H9 (cell line): ENCODE data around the gene COA4. TPM values are rescaled to one million over a fixed set of nuclear protein-coding genes. Genes with fewer than 3 reads are reported as not detected.
A peak's percentile ranks its signal among the peaks of the same experiment; 100 is the strongest.

ENCODE experiments used
- DNase-seq: peaks from one replicate; pipeline ENCODE4 v3.0.0-alpha.2; 2017
- H2AFZ ChIP-seq: one replicate; pipeline ENCODE4 v1.6.1; 2013; ENCODE audit warnings: mild to moderate bottlenecking, low read length, control low read depth, moderate library complexity
- H2AK5ac ChIP-seq: 2 replicates; pipeline ENCODE4 v1.6.1; 2013; ENCODE audit warnings: low read length, control low read depth, mixed read lengths; ENCODE audit not compliant: insufficient read length
- H2BK120ac ChIP-seq: one replicate; pipeline ENCODE4 v1.6.1; 2013; ENCODE audit warnings: low read depth, mild to moderate bottlenecking, low read length, control low read depth, inconsistent platforms; ENCODE audit not compliant: poor library complexity, severe bottlenecking
- H2BK12ac ChIP-seq: 2 replicates; pipeline ENCODE4 v1.6.1; 2013; ENCODE audit warnings: low read length, control low read depth, mixed read lengths, low read depth; ENCODE audit not compliant: insufficient read length
- H2BK15ac ChIP-seq: 2 replicates; pipeline ENCODE4 v1.6.1; 2013; ENCODE audit warnings: low read depth, low read length, control low read depth
- H2BK20ac ChIP-seq: one replicate; pipeline ENCODE4 v1.6.1; 2013; ENCODE audit warnings: low read depth, mild to moderate bottlenecking, low read length, control low read depth, inconsistent platforms; ENCODE audit not compliant: poor library complexity, severe bottlenecking
- H2BK5ac ChIP-seq: 2 replicates; pipeline ENCODE4 v1.6.1; 2013; ENCODE audit warnings: low read length, control low read depth, mixed read lengths; ENCODE audit not compliant: insufficient read length
- H3K14ac ChIP-seq: 2 replicates; pipeline ENCODE4 v1.6.1; 2013; ENCODE audit warnings: low read length, control low read depth; ENCODE audit not compliant: insufficient read depth
- H3K18ac ChIP-seq: 2 replicates; pipeline ENCODE4 v1.6.1; 2013; ENCODE audit warnings: low read depth, mild to moderate bottlenecking, mixed read lengths, low read length, control low read depth; ENCODE audit not compliant: insufficient read length
- H3K23ac ChIP-seq: 2 replicates; pipeline ENCODE4 v1.6.1; 2013; ENCODE audit warnings: low read length, control low read depth, mixed read lengths, low read depth; ENCODE audit not compliant: insufficient read length
- H3K23me2 ChIP-seq: 2 replicates; pipeline ENCODE4 v1.6.1; 2013; ENCODE audit warnings: low read depth, mild to moderate bottlenecking, mixed read lengths, low read length, control low read depth; ENCODE audit not compliant: insufficient read length, poor library complexity, severe bottlenecking
- H3K27ac ChIP-seq: 2 replicates; pipeline ENCODE4 v1.5.1; 2013; ENCODE audit warnings: low read length, control low read depth, mixed read lengths, low read depth; ENCODE audit not compliant: insufficient read length
- H3K27me3 ChIP-seq: 2 replicates; pipeline ENCODE4 v1.6.1; 2013; ENCODE audit warnings: low read length, control low read depth, inconsistent platforms; ENCODE audit not compliant: insufficient read depth
- H3K4ac ChIP-seq: 2 replicates; pipeline ENCODE4 v1.6.1; 2013; ENCODE audit warnings: low read depth, mild to moderate bottlenecking, control low read depth, inconsistent platforms, low read length, moderate library complexity
- H3K4me1 ChIP-seq: 2 replicates; pipeline ENCODE4 v1.6.1; 2013; ENCODE audit warnings: low read length, control low read depth, inconsistent platforms; ENCODE audit not compliant: insufficient read depth
- H3K4me2 ChIP-seq: 2 replicates; pipeline ENCODE4 v1.6.1; 2013; ENCODE audit warnings: low read length, control low read depth, mixed read lengths; ENCODE audit not compliant: insufficient read length, insufficient read depth
- H3K56ac ChIP-seq: 2 replicates; pipeline ENCODE4 v1.6.1; 2013; ENCODE audit warnings: low read depth, mild to moderate bottlenecking, mixed read lengths, low read length, control low read depth; ENCODE audit not compliant: insufficient read length
- H3K79me1 ChIP-seq: 2 replicates; pipeline ENCODE4 v1.6.1; 2013; ENCODE audit warnings: low read depth, mild to moderate bottlenecking, moderate library complexity, low read length, control low read depth, inconsistent platforms; ENCODE audit not compliant: insufficient read depth, poor library complexity, severe bottlenecking
- H3K79me2 ChIP-seq: 2 replicates; pipeline ENCODE4 v1.6.1; 2013; ENCODE audit warnings: low read length, control low read depth, inconsistent platforms; ENCODE audit not compliant: insufficient read depth
- H3K9ac ChIP-seq: 2 replicates; pipeline ENCODE4 v1.6.1; 2013; ENCODE audit warnings: low read length, control low read depth, mixed read lengths; ENCODE audit not compliant: insufficient read length; ENCODE audit errors: extremely low read depth
- H3K9me3 ChIP-seq: one replicate; pipeline ENCODE4 v1.6.1; 2013; ENCODE audit warnings: low read depth, low read length, inconsistent platforms; ENCODE audit not compliant: control insufficient read depth
- H3T11ph ChIP-seq: one replicate; pipeline ENCODE4 v1.6.1; 2013; ENCODE audit warnings: mild to moderate bottlenecking, low read length, control low read depth, inconsistent platforms
- H4K20me1 ChIP-seq: one replicate; pipeline ENCODE4 v1.6.1; 2013; ENCODE audit not compliant: control insufficient read depth, insufficient read length, insufficient read depth
- H4K5ac ChIP-seq: 2 replicates; pipeline ENCODE4 v1.6.1; 2013; ENCODE audit warnings: low read depth, mild to moderate bottlenecking, mixed read lengths, low read length, control low read depth; ENCODE audit not compliant: insufficient read length
- H4K8ac ChIP-seq: replicated peaks from 2 replicates; pipeline ENCODE4 v1.6.1; 2013; ENCODE audit warnings: low read length, control low read depth, mixed read lengths, low read depth; ENCODE audit not compliant: insufficient read length
- H4K91ac ChIP-seq: 2 replicates; pipeline ENCODE4 v1.6.1; 2013; ENCODE audit warnings: low read depth, mild to moderate bottlenecking, moderate library complexity, mixed read lengths, low read length, control low read depth; ENCODE audit not compliant: insufficient read length
- H3K27ac Mint-ChIP-seq, 3 experiments: 2 replicates in 2 of 3; 3 replicates in 1 of 3; pipeline ENCODE4 v1.8.0; 2020 to 2021; ENCODE audit warnings: mixed read lengths in 3 of 3, mild to moderate bottlenecking in 1 of 3, moderate library complexity in 1 of 3
- H3K27me3 Mint-ChIP-seq: 2 replicates; pipeline ENCODE4 v1.8.0; 2021; ENCODE audit warnings: low read depth, mild to moderate bottlenecking, moderate library complexity, mixed read lengths
- H3K36me3 Mint-ChIP-seq, 3 experiments: 2 replicates in 2 of 3; 3 replicates in 1 of 3; pipeline ENCODE4 v1.8.0; 2020 to 2021; ENCODE audit warnings: low read depth in 3 of 3, mixed read lengths in 3 of 3; ENCODE audit not compliant: insufficient read depth in 1 of 3
- H3K4me1 Mint-ChIP-seq, 2 experiments: 2 replicates each; pipeline ENCODE4 v1.8.0; 2020; ENCODE audit warnings: mixed read lengths in 2 of 2
- H3K4me3 Mint-ChIP-seq, 2 experiments: 2 replicates in 1 of 2; 3 replicates in 1 of 2; pipeline ENCODE4 v1.8.0; 2020 to 2021; ENCODE audit warnings: mild to moderate bottlenecking in 2 of 2, mixed read lengths in 2 of 2, moderate library complexity in 1 of 2
- H3K9me3 Mint-ChIP-seq, 2 experiments: 2 replicates in 1 of 2; 3 replicates in 1 of 2; pipeline ENCODE4 v1.8.0; 2020; ENCODE audit warnings: mild to moderate bottlenecking in 2 of 2, mixed read lengths in 2 of 2, moderate library complexity in 1 of 2
- WGBS: extraction: QIAGEN DNeasy Blood & Tissue Kit; methylation state at CpG from one replicate; pipeline ENCODE4 v1.1.7; 2013; ENCODE audit warnings: missing lambda C conversion rate, low lambda C conversion rate, mixed read lengths; ENCODE audit not compliant: insufficient read length; ENCODE audit errors: extremely low coverage; 5-methylcytosine and 5-hydroxymethylcytosine counted together
- total RNA-seq: library from RNA; stranded (reverse); gene quantifications from 2 replicates; pipeline ENCODE4 v1.2.1, GENCODE V29; 2021
- TF ChIP-seq, protein P1 (sequence below): fragments of 200-600 bp; sonication (generic); conservative IDR thresholded peaks from 3 replicates; pipeline ENCODE4 v1.8.0; 2021; ENCODE audit warnings: antibody characterized with exemption, mild to moderate bottlenecking

Gene COA4
- total RNA-seq, 1 experiment from 2014 or later: 116 TPM

DNA sequence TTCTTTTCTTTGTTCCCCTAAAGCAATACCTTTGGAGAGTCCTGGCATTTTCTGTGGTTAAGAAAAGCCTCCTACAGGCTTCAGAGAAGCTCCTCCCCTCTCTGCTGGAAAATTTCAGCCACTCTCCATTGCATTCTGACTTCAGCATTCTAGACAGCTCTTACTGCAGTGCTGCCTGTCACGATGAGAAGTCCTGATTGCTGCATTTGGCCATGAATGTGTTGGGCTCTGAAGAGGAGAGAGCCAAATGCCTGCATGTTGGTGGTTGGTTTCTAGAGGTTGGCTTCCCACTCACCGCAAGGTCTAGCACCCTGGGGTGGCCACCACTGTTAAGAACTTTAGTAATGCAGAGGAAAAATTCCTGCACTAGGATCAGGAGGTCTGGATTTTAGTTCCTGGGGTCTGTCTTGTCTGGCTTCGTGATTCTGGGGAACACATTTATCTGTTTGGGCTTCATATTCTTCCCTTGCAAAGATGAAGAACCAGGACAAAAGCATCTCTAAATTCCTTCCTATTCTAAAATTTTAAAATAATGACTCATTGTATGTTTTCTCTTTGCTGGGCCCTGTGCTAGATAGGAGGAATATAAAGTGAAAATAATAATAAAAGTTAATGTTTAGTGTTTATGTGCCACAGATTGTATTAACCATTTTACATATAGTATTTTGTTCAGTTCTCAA is 38.1 kb downstream of the COA4 start:
- H2BK5ac ChIP-seq: no peak overlapping the region
- H3K56ac ChIP-seq: no peak overlapping the region
- H3K18ac ChIP-seq: no peak overlapping the region
- no peak overlapping the region for H3K4me2 ChIP-seq
- no peak overlapping the region for H3K14ac ChIP-seq
- Mint-ChIP-seq H3K27me3 (no peaks in the 10 kb centered on the region), H3K27ac (peak overlapping the region; percentile 42 to 94 (median 69); a peak in 5 of 7 replicates), H3K36me3 (peaks cover 0 to 9% (median 4%) of the 10 kb centered on the region in 3 experiments; a peak in 3 of 7 replicates), H3K4me1 (peaks cover 8 to 13% of the 10 kb centered on the region in 2 experiments), H3K4me3 (no peak overlapping the region), H3K9me3 (no peaks in the 10 kb centered on the region)
- H3K79me1 ChIP-seq: no peaks in the 10 kb centered on the region
- no peak overlapping the region for H4K5ac ChIP-seq
- DNase-seq: no peak
- H2BK120ac ChIP-seq: no peak overlapping the region
- no peaks in the 10 kb centered on the region for H3K23me2 ChIP-seq
- no CpG with 5 or more reads among the region's 3 CpGs for WGBS
- H3K9me3 ChIP-seq: no peaks in the 10 kb centered on the region
- no peaks in the 10 kb centered on the region for H3K79me2 ChIP-seq
- H4K8ac ChIP-seq: no peak overlapping the region
- H4K91ac ChIP-seq: no peak overlapping the region
- no peak overlapping the region for H2AK5ac ChIP-seq
- no peak overlapping the region for H2BK20ac ChIP-seq
- H4K20me1 ChIP-seq: no peaks in the 10 kb centered on the region
- no peak overlapping the region for H3K9ac ChIP-seq
- H3K4ac ChIP-seq: no peak overlapping the region
- H3K23ac ChIP-seq: no peak overlapping the region
- H3K27me3 ChIP-seq: no peaks in the 10 kb centered on the region
- H3T11ph ChIP-seq: no peak overlapping the region
- H2BK15ac ChIP-seq: no peak overlapping the region
- no peak overlapping the region for H2BK12ac ChIP-seq
- TF ChIP-seq, protein P1, sequence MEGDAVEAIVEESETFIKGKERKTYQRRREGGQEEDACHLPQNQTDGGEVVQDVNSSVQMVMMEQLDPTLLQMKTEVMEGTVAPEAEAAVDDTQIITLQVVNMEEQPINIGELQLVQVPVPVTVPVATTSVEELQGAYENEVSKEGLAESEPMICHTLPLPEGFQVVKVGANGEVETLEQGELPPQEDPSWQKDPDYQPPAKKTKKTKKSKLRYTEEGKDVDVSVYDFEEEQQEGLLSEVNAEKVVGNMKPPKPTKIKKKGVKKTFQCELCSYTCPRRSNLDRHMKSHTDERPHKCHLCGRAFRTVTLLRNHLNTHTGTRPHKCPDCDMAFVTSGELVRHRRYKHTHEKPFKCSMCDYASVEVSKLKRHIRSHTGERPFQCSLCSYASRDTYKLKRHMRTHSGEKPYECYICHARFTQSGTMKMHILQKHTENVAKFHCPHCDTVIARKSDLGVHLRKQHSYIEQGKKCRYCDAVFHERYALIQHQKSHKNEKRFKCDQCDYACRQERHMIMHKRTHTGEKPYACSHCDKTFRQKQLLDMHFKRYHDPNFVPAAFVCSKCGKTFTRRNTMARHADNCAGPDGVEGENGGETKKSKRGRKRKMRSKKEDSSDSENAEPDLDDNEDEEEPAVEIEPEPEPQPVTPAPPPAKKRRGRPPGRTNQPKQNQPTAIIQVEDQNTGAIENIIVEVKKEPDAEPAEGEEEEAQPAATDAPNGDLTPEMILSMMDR: no peak
- H3K4me1 ChIP-seq: 0 out of 2 replicates have a peak, but pooled peaks cover 4% of the 10 kb centered on the region
- H3K27ac ChIP-seq: no peak overlapping the region
- H2AFZ ChIP-seq: no peak overlapping the region
